Adrenal gland (tissue), 5 donors: ENCODE data around the gene CT47C1.

Experiments used
- CTCF ChIP-seq, 6 experiments: fragments of 450-650 bp in 4 of 6; fragments of 200-600 bp in 2 of 6; sonication (generic) in 1 of 6; IDR thresholded peaks; 1 replicate in 5 of 6; 2 replicates in 1 of 6; pipeline versions ENCODE4 v1.5.1 to v1.8.0; 2016 to 2021; ENCODE audit warnings: antibody characterized with exemption in 6 of 6, mild to moderate bottlenecking in 2 of 6, moderate library complexity in 1 of 6
- POLR2A ChIP-seq, 2 donors: fragments of 450-650 bp; IDR thresholded peaks; one replicate each; pipeline ENCODE4 v1.6.1; 2017; ENCODE audit warnings: antibody characterized with exemption in 2 of 2, mild to moderate bottlenecking in 2 of 2, moderate library complexity in 1 of 2
- donor health status: DM: no; HTN: no; CAD: no.

- no peak for TF ChIP-seq CTCF (IDR thresholded peaks at IDR 0.05)
- no peak for TF ChIP-seq POLR2A (IDR thresholded peaks at IDR 0.05)
These were observed 36.4 kb upstream of the CT47C1 start for GRCh38 chrX:119036107-119037029.
